K562 (cell line): ENCODE results near the gene HSD3B7. TPM values are rescaled to one million over a fixed set of nuclear protein-coding genes. Genes with fewer than 3 reads are reported as not detected.

ENCODE experiments used
- ATAC-seq: fragments of 200-7000 bp; cut with Tn5 transposase; 3 replicates; pipeline ENCODE4 v1.9.1; 2020; ENCODE audit warnings: moderate library complexity
- BruUV-seq: library from RNA; stranded (reverse); fragments of 400-500 nt; replicated peaks from 2 replicates; lab custom pipeline; 2021; lab: Mats Ljungman, UMichigan
- CTCF ChIA-PET: fragments of 300-600 bp; formaldehyde crosslinking; extraction: SDS; loops from one replicate; lab custom pipeline; 2021; ENCODE audit warnings: low intra/inter-chr PET ratio; lab: Yijun Ruan, JAX
- POLR2A ChIA-PET: fragments of 300-600, 350-650 bp; sonication (Branson Sonifier 250); formaldehyde crosslinking; extraction: SDS; loops from one replicate; lab custom pipeline; 2021; ENCODE audit warnings: antibody characterized with exemption, inconsistent platforms; lab: Yijun Ruan, JAX
- DNase-seq, 4 experiments: peaks; one replicate each; pipeline versions ENCODE4 v3.0.0 to v3.0.0-alpha.2; 2011 to 2018; ENCODE audit warnings: low spot score in 3 of 4, mixed read lengths in 3 of 4; ENCODE audit errors: extremely low read depth in 1 of 4
- FAIRE-seq: peaks from 2 replicates; lab custom pipeline; 2011; peaks lifted over from hg19 to GRCh38; lab: Jason Lieb, UNC
- H2AFZ ChIP-seq: 2 replicates; pipeline ENCODE4 v1.6.0; 2011; ENCODE audit warnings: low read depth, low read length, control low read depth, inconsistent platforms
- H3K27ac ChIP-seq: fragments of 200-600 bp; 3 replicates; pipeline ENCODE4 v1.8.0; 2011; ENCODE audit warnings: low read depth, mild to moderate bottlenecking, control low read depth, inconsistent platforms, low read length, moderate library complexity, mixed read lengths; ENCODE audit errors: extremely low read depth
- H3K27me3 ChIP-seq, 2 experiments: fragments of 300-600 bp in 1 of 2; 2 replicates in 1 of 2; 3 replicates in 1 of 2; pipeline versions ENCODE4 v1.6.0 to v1.8.0; 2011; ENCODE audit warnings: inconsistent platforms in 2 of 2, low read length in 2 of 2, mild to moderate bottlenecking in 1 of 2, mixed read lengths in 1 of 2, moderate library complexity in 1 of 2; ENCODE audit not compliant: control insufficient read depth in 2 of 2, insufficient read depth in 2 of 2
- H3K36me3 ChIP-seq: fragments of 300-600 bp; 3 replicates; pipeline ENCODE4 v1.8.0; 2011; ENCODE audit warnings: mild to moderate bottlenecking, low read length, inconsistent platforms; ENCODE audit not compliant: control insufficient read depth, insufficient read depth
- H3K4me1 ChIP-seq, 2 experiments: fragments of 200-600 bp in 1 of 2; replicated peaks in 1 of 2; 2 replicates in 1 of 2; 3 replicates in 1 of 2; pipeline versions ENCODE4 v1.5.1 to v1.8.0; 2011; ENCODE audit warnings: inconsistent platforms in 2 of 2, low read length in 2 of 2, mild to moderate bottlenecking in 1 of 2, mixed read lengths in 1 of 2, moderate library complexity in 1 of 2; ENCODE audit not compliant: control insufficient read depth in 2 of 2, insufficient read depth in 2 of 2
- H3K4me2 ChIP-seq: 2 replicates; pipeline ENCODE4 v1.6.1; 2011; ENCODE audit warnings: low read length, control low read depth, inconsistent platforms, mixed read lengths; ENCODE audit not compliant: insufficient read depth
- H3K4me3 ChIP-seq: fragments of 200-600 bp; sonication (generic), shearing (Covaris generic); 2 replicates; pipeline ENCODE4 v1.5.1; 2016; ENCODE audit warnings: control low read depth, inconsistent platforms
- H3K79me2 ChIP-seq: fragments of 200-600 bp; 3 replicates; pipeline ENCODE4 v1.8.0; 2011; ENCODE audit warnings: low read length, inconsistent platforms; ENCODE audit not compliant: control insufficient read depth, insufficient read depth
- H3K9ac ChIP-seq, 2 experiments: 2 replicates each; pipeline versions ENCODE4 v1.6.0 to v1.6.1; 2011; ENCODE audit warnings: low read depth in 2 of 2, low read length in 2 of 2, control low read depth in 1 of 2, inconsistent platforms in 1 of 2, mild to moderate bottlenecking in 1 of 2, mixed read lengths in 1 of 2; ENCODE audit not compliant: insufficient read depth in 1 of 2
- H3K9me1 ChIP-seq: one replicate; pipeline ENCODE4 v1.6.0; 2011; ENCODE audit warnings: inconsistent platforms, mild to moderate bottlenecking, low read length, moderate library complexity; ENCODE audit not compliant: control insufficient read depth, insufficient read depth
- H3K9me3 ChIP-seq: replicated peaks from 2 replicates; pipeline ENCODE4 v1.5.1; 2011; ENCODE audit warnings: low read depth, low read length, inconsistent platforms; ENCODE audit not compliant: control insufficient read depth, insufficient read depth
- H4K20me1 ChIP-seq: replicated peaks from 2 replicates; pipeline ENCODE4 v1.6.1; 2011; ENCODE audit warnings: low read length, inconsistent platforms, mixed read lengths; ENCODE audit not compliant: control insufficient read depth, insufficient read depth
- BCOR ChIP-seq: fragments of 450-650 bp; IDR thresholded peaks from 2 replicates; pipeline ENCODE4 v1.6.1; 2016
- POLR2B ChIP-seq: fragments of 450-650 bp; IDR thresholded peaks from 2 replicates; pipeline ENCODE4 v1.6.1; 2018; ENCODE audit warnings: low read depth; ENCODE audit not compliant: partially characterized antibody
- RBFOX2 ChIP-seq: fragments of 200-400 bp; formaldehyde crosslinking; IDR thresholded peaks from 2 replicates; pipeline ENCODE4 v1.6.1; 2017; ENCODE audit warnings: low read depth, mild to moderate bottlenecking, low read length, moderate library complexity
- XRCC5 ChIP-seq: fragments of 200-400 bp; formaldehyde crosslinking; IDR thresholded peaks from 2 replicates; pipeline ENCODE4 v1.6.1; 2017; ENCODE audit warnings: low read depth, mild to moderate bottlenecking, low read length
- WGBS: fragments of 100-300 bp; shearing (Covaris generic); methylation state at CpG from one replicate; pipeline ENCODE4 v1.1.6; 2016; ENCODE audit warnings: low coverage, mixed read lengths; ENCODE audit not compliant: insufficient coverage; ENCODE audit errors: missing lambda C conversion rate; 5-methylcytosine and 5-hydroxymethylcytosine counted together
- in situ Hi-C: fragments of 300-500 bp; cut with MboI; formaldehyde crosslinking; loops from 4 replicates; pipeline ENCODE4 v1.15.0; 2018; ENCODE audit warnings: inconsistent platforms, mixed read lengths
- intact Hi-C: fragments of 100-400 bp; cut with micrococcal nuclease; formaldehyde crosslinking; loops from 2 replicates; pipeline ENCODE4 v1.14.2; 2022
- polyA plus RNA-seq, 8 experiments: library from polyadenylated mRNA; depleted of rRNA in 4 of 8; stranded (reverse) in 5 of 8; unstranded in 3 of 8; fragments of >200 nt; fragmentation: Nextera tagmentation in 2 of 8; fragmentation: Illumina TruSeq in 1 of 8; extraction: Ambion mirVana in 2 of 8; extraction: Trizol in 1 of 8; gene quantifications; 2 replicates each; pipeline versions ENCODE4 v1.2.1 to v1.2.3, GENCODE V29; 2011 to 2014; ENCODE audit warnings: inconsistent platforms in 1 of 8, missing spikeins in 1 of 8
- total RNA-seq, 7 experiments: library from RNA; depleted of rRNA in 6 of 7; stranded (reverse); fragments of >200 nt in 6 of 7; fragmentation: Illumina TruSeq in 2 of 7; extraction: Trizol in 2 of 7; gene quantifications; 2 replicates each; pipeline versions ENCODE4 v1.2.1 to v1.2.3, GENCODE V29; 2011 to 2021; ENCODE audit warnings: low replicate concordance in 1 of 7
- TF ChIP-seq, protein P1 (sequence below): sonication (generic); formaldehyde crosslinking; IDR thresholded peaks from 2 replicates; pipeline ENCODE4 v1.8.1; 2023; ENCODE audit warnings: mild to moderate bottlenecking, missing genetic modification reagents

Gene HSD3B7
- total and polyA plus RNA-seq, 9 of the 15 experiments (the other 6 are each of a cell fraction or from before 2014, with no cell fraction given), result 5.4 to 49.1 (median 23.0) TPM

DNA sequence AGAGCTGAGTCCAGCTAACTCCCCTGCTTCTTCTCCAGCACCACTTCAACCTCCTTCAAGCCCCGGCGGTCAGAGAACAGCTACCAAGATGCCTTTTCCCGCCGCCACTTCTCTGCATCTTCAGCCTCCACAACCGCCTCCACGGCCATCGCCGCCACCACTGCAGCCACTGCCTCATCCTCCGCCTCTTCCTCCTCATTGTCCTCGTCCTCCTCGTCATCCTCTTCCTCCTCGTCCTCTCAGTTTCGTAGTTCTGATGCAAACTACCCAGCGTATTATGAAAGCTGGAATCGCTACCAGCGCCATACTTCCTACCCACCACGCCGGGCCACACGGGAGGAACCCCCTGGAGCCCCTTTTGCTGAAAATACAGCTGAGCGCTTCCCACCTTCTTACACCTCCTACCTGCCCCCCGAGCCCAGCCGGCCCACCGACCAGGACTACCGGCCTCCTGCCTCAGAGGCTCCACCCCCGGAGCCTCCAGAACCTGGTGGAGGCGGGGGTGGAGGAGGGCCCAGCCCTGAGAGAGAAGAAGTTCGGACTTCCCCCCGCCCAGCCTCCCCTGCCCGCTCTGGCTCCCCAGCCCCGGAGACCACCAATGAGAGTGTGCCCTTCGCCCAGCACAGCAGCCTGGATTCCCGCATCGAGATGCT lies 20.3 kb upstream of the HSD3B7 start:
- 98% methylated on average over 22 of the region's 33 CpGs for WGBS
- Histone ChIP-seq H3K4me2 (no peak overlapping the region), H3K9me1 (no peaks in the 10 kb centered on the region), H3K79me2 (peaks cover 11% of the 10 kb centered on the region), H3K27ac (no peak overlapping the region), H3K4me3 (no peak overlapping the region), H3K4me1 (peaks cover 0 to 7% of the 10 kb centered on the region in 2 experiments; a peak in 1 of 5 replicates), H2AFZ (no peak overlapping the region), H3K27me3 (no peaks in the 10 kb centered on the region), H3K9ac (no peak overlapping the region), H3K36me3 (peaks cover 94% of the 10 kb centered on the region), H4K20me1 (no peaks in the 10 kb centered on the region), H3K9me3 (no peaks in the 10 kb centered on the region)
- CTCF ChIA-PET, result no interaction called here
- intact Hi-C loops, result no loop called here
- in situ Hi-C loops, result loop anchor here (25.0 kb wide), 1 partner anchor 898 kb away; the partner anchor contains the start of gene ZNF267
- BruUV-seq, result no TSS peak
- ATAC-seq (peak; percentile 18; the same call in 1 of the 3 replicates), FAIRE-seq (no peak), DNase-seq (peak in 1 of 4 experiments; percentile 15)
- TF ChIP-seq POLR2B (no peak), XRCC5 (no peak), BCOR (no peak), RBFOX2 (peak; percentile 28; the same call in 1 of the 2 replicates)
- TF ChIP-seq, protein P1, sequence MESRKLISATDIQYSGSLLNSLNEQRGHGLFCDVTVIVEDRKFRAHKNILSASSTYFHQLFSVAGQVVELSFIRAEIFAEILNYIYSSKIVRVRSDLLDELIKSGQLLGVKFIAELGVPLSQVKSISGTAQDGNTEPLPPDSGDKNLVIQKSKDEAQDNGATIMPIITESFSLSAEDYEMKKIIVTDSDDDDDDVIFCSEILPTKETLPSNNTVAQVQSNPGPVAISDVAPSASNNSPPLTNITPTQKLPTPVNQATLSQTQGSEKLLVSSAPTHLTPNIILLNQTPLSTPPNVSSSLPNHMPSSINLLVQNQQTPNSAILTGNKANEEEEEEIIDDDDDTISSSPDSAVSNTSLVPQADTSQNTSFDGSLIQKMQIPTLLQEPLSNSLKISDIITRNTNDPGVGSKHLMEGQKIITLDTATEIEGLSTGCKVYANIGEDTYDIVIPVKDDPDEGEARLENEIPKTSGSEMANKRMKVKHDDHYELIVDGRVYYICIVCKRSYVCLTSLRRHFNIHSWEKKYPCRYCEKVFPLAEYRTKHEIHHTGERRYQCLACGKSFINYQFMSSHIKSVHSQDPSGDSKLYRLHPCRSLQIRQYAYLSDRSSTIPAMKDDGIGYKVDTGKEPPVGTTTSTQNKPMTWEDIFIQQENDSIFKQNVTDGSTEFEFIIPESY (CRISPR knock-in tag), result 0 out of 2 replicates have a peak, but pooled peaks have one; percentile 34
- POLR2A ChIA-PET, result interaction anchor here (0.6 to 2.5 kb wide), 6 partner anchors 13 to 490 kb away, joined by 3 to 7 read pairs (median 3); no protein-coding TSS in a partner anchor
